ENCODE data around the gene ADCK1. TPM values are rescaled to one million over a fixed set of nuclear protein-coding genes. Genes with fewer than 3 reads are reported as not detected.
"Not testable (repeated sequence)": the region's sequence is repeated elsewhere in the genome, so short reads cannot be mapped to it uniquely, and the experiment has no call there.

The ADCK1 gene
- total RNA-seq, 1 experiment from 2014 or later: 5.7 TPM

DNA sequence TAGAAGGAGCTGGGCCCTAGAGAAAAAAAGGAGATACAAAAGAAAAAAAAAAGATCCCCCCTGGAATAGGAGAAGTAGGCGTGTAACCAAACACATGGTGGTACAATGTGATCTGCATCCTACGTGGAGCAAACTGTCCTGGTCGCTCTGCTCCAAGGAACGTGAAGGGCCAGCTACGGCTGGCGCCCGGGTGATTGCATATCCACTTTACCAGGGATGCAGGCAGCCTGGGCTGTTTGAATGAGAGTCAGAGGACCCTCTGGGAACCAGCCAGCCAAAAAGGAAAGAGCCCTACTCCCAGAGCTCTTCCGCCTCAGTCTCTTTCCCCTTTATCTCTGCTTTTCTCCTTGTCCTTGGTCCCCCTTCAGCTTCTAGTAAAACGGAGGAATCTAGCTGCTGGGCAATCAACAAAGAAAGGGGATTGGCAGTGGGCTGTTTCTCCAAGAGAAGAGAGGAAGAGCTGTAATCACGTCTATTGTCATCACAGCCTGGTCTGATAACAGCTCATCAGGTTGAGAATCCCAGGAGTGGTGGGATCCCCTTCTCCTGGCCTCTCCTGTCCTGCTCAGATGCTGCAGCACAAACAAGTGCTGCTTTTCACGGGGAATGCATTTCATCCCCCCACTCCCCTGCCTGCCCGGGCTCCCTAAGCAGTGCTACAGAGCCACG is 156.0 kb downstream of the ADCK1 start:
- DNase-seq: no peak
- no TSS peak for BruUV-seq (replicated peaks)
- Histone ChIP-seq H3K9me2 (replicated peaks; ENCODE audit: low read length) (no peaks in the 10 kb centered on the region), H3K27me3 (ENCODE audit: low read length) (peaks cover 8% of the 10 kb centered on the region), H3K9me3 (ENCODE audit: low read length) (no peaks in the 10 kb centered on the region), H3K4me2 (ENCODE audit: low read length) (no peak overlapping the region), H3K4me3 (ENCODE audit: low read length) (no peak overlapping the region), H3K27ac (ENCODE audit: low read length) (no peak overlapping the region), H3K4me1 (ENCODE audit: insufficient read depth, low read length) (no peaks in the 10 kb centered on the region), H3K36me3 (ENCODE audit: low read depth, low read length) (no peaks in the 10 kb centered on the region), H3K79me2 (ENCODE audit: low read length) (no peaks in the 10 kb centered on the region), H3K9ac (ENCODE audit: low read length) (no peak overlapping the region), H3F3A (ENCODE audit: low read length, unreplicated experiment) (no peaks in the 10 kb centered on the region), H2AFZ (ENCODE audit: low read length) (no peak overlapping the region), H4K20me1 (ENCODE audit: low read length) (no peaks in the 10 kb centered on the region)
- TF ChIP-seq EZH2phosphoT487 (IDR thresholded peaks at IDR 0.05; ENCODE audit: borderline replicate concordance, low read length): no peak
- TF ChIP-seq, protein P1, sequence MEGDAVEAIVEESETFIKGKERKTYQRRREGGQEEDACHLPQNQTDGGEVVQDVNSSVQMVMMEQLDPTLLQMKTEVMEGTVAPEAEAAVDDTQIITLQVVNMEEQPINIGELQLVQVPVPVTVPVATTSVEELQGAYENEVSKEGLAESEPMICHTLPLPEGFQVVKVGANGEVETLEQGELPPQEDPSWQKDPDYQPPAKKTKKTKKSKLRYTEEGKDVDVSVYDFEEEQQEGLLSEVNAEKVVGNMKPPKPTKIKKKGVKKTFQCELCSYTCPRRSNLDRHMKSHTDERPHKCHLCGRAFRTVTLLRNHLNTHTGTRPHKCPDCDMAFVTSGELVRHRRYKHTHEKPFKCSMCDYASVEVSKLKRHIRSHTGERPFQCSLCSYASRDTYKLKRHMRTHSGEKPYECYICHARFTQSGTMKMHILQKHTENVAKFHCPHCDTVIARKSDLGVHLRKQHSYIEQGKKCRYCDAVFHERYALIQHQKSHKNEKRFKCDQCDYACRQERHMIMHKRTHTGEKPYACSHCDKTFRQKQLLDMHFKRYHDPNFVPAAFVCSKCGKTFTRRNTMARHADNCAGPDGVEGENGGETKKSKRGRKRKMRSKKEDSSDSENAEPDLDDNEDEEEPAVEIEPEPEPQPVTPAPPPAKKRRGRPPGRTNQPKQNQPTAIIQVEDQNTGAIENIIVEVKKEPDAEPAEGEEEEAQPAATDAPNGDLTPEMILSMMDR (conservative IDR thresholded peaks at IDR 0.05; ENCODE audit: low read depth, low read length): no peak
- no peak for TF ChIP-seq EZH2 (IDR thresholded peaks at IDR 0.05; ENCODE audit: low read length, unreplicated experiment)
- no peak for ATAC-seq
- intact Hi-C loops (cut with micrococcal nuclease): no loop called here
- CTCF ChIA-PET: no interaction called here
- POLR2A ChIA-PET (ENCODE audit: unreplicated experiment): no interaction called here

DNA sequence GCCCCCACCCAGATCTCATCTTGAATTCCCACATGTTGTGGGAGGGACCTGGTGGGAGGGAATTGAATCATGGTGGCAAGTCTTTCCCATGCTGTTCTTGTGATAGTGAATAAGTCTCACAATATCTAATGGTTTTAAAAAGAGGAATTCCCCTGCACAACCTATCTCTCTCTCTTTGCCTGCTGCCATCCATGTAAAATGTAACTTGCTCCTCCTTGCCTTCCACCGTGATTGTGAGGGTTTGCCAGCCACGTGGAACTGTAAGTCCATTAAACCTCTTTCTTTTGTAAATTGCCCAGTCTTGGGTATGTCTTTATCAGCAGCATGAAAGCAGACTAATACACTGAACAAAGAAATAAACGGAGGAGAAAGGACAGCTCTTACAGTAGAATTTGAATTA is 159.8 kb downstream of the ADCK1 start:
- POLR2A ChIA-PET (ENCODE audit: unreplicated experiment); BruUV-seq (replicated peaks): not testable (repeated sequence)

DNA sequence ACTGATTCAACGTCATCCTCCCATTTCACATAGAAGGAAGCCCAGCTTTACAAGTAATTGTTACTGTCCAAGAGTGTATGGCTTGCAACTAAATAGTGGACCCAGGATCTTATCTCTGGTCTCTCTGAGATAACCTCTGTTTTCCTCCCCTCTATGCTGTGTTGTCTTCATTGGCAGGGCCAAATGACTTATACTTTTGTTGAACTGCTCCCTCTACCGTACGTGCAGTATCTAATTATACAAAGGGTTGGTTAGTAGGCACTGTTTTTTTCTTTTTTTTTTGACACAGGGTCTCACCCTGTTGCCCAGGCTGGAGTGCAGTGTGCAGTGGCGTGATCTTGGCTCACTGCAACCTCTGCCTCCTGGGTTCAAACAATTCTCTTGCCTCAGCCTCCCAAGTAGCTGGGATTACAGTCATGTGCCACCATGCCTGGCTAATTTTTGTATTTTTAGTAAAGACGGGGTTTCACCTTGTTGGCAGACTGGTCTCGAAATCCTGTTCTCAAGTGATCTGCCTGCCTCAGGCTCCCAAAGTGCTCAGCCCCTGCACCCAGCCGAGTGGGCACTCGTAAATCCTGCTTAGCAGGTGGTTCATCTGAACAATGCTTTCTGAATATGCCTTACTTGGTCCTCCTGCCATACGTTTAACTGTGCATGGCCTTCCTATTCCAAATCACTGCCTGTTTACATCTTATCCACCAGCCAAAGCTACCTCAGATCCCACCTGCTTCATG is 162.1 kb downstream of the ADCK1 start:
- intact Hi-C loops (cut with micrococcal nuclease): no loop called here
- CTCF ChIA-PET: no interaction called here
- ATAC-seq (no peak), DNase-seq (peak; percentile 23)
- Histone ChIP-seq H3K36me3 (ENCODE audit: low read depth, low read length) (no peaks in the 10 kb centered on the region), H3K79me2 (ENCODE audit: low read length) (no peaks in the 10 kb centered on the region), H2AFZ (ENCODE audit: low read length) (no peak overlapping the region), H3F3A (ENCODE audit: low read length, unreplicated experiment) (no peaks in the 10 kb centered on the region), H3K9me2 (replicated peaks; ENCODE audit: low read length) (no peaks in the 10 kb centered on the region), H3K4me3 (ENCODE audit: low read length) (no peak overlapping the region), H3K9ac (ENCODE audit: low read length) (no peak overlapping the region), H3K9me3 (ENCODE audit: low read length) (no peaks in the 10 kb centered on the region), H3K4me2 (ENCODE audit: low read length) (no peak overlapping the region), H3K27me3 (ENCODE audit: low read length) (no peaks in the 10 kb centered on the region; the same call in 1 of the 2 replicates), H4K20me1 (ENCODE audit: low read length) (no peaks in the 10 kb centered on the region), H3K4me1 (ENCODE audit: insufficient read depth, low read length) (no peaks in the 10 kb centered on the region), H3K27ac (ENCODE audit: low read length) (no peak overlapping the region)
- POLR2A ChIA-PET (ENCODE audit: unreplicated experiment): no interaction called here
- TF ChIP-seq EZH2phosphoT487 (IDR thresholded peaks at IDR 0.05; ENCODE audit: borderline replicate concordance, low read length) (no peak), EZH2 (IDR thresholded peaks at IDR 0.05; ENCODE audit: low read length, unreplicated experiment) (no peak)
- TF ChIP-seq, protein P1 (conservative IDR thresholded peaks at IDR 0.05; ENCODE audit: low read depth, low read length): peak; percentile 47
- no TSS peak for BruUV-seq (replicated peaks)

More for the DNA sequence above, 159.8 kb downstream of the ADCK1 start:
- H3K9me3 ChIP-seq (ENCODE audit: low read length); H3K9me2 ChIP-seq (replicated peaks; ENCODE audit: low read length); H3K4me2 ChIP-seq (ENCODE audit: low read length); H3K4me1 ChIP-seq (ENCODE audit: insufficient read depth, low read length); H2AFZ ChIP-seq (ENCODE audit: low read length); ATAC-seq; intact Hi-C loops (cut with micrococcal nuclease); H4K20me1 ChIP-seq (ENCODE audit: low read length); CTCF ChIA-PET; DNase-seq; H3K36me3 ChIP-seq (ENCODE audit: low read depth, low read length); H3K4me3 ChIP-seq (ENCODE audit: low read length); H3F3A ChIP-seq (ENCODE audit: low read length, unreplicated experiment); H3K9ac ChIP-seq (ENCODE audit: low read length); H3K27ac ChIP-seq (ENCODE audit: low read length); H3K79me2 ChIP-seq (ENCODE audit: low read length); H3K27me3 ChIP-seq (ENCODE audit: low read length): not testable (repeated sequence)
